GM08714 (cell line): ENCODE measurements around the gene PAX4.

Source experiments
- H3K4me3 ChIP-seq: fragments of 200-500 bp; sonication (Bioruptor generic); 2 replicates; pipeline ENCODE4 v1.5.1; 2014; ENCODE audit warnings: mild to moderate bottlenecking, low read length, inconsistent platforms
- ZNF274 ChIP-seq: IDR thresholded peaks from 2 replicates; pipeline ENCODE4 v1.6.1; 2012; ENCODE audit warnings: mild to moderate bottlenecking, low read depth, low read length

Gene PAX4

GRCh38 chr7:127648986-127649385 lies 31.0 kb upstream of the PAX4 start:
- no peak for TF ChIP-seq ZNF274
- no peak overlapping the region for H3K4me3 ChIP-seq

GRCh38 chr7:127647636-127648035 lies 29.7 kb upstream of the PAX4 start:
- no peak overlapping the region for H3K4me3 ChIP-seq
- no peak for TF ChIP-seq ZNF274

GRCh38 chr7:127644484-127644883 lies 26.5 kb upstream of the PAX4 start:
- H3K4me3 ChIP-seq: no peak overlapping the region
- no peak for TF ChIP-seq ZNF274

- H3K4me3 ChIP-seq: no peak overlapping the region
Measured at GRCh38 chr7:127638197-127638596, 20.3 kb upstream of the PAX4 start.

GRCh38 chr7:127635659-127636285 lies 17.8 kb upstream of the PAX4 start:
- H3K4me3 ChIP-seq: no peak overlapping the region
- no peak for TF ChIP-seq ZNF274

More at GRCh38 chr7:127638197-127638596, 20.3 kb upstream of the PAX4 start:
- no peak for TF ChIP-seq ZNF274

- TF ChIP-seq ZNF274: no peak
- H3K4me3 ChIP-seq: no peak overlapping the region
Measured at GRCh38 chr7:127632276-127632910, 14.5 kb upstream of the PAX4 start.

- no peak overlapping the region for H3K4me3 ChIP-seq
- TF ChIP-seq ZNF274: no peak
Measured at GRCh38 chr7:127629268-127629854, 11.4 kb upstream of the PAX4 start.

GRCh38 chr7:127628445-127628844 lies 10.5 kb upstream of the PAX4 start:
- TF ChIP-seq ZNF274: no peak
- H3K4me3 ChIP-seq: no peak overlapping the region

GRCh38 chr7:127625331-127625730 lies 7.4 kb upstream of the PAX4 start:
- no peak for TF ChIP-seq ZNF274
- no peak overlapping the region for H3K4me3 ChIP-seq

GRCh38 chr7:127620406-127621233 lies 2.7 kb upstream of the PAX4 start:
- TF ChIP-seq ZNF274: no peak
- H3K4me3 ChIP-seq: no peak overlapping the region

GRCh38 chr7:127619681-127620405 lies 1.9 kb upstream of the PAX4 start:
- no peak overlapping the region for H3K4me3 ChIP-seq
- TF ChIP-seq ZNF274: no peak

GRCh38 chr7:127618775-127619174 lies 833 bp upstream of the PAX4 start:
- H3K4me3 ChIP-seq: no peak overlapping the region
- TF ChIP-seq ZNF274: no peak

GRCh38 chr7:127616724-127617123 lies 1.2 kb downstream of the PAX4 start:
- TF ChIP-seq ZNF274: no peak
- H3K4me3 ChIP-seq: no peak overlapping the region

- TF ChIP-seq ZNF274: no peak
- no peak overlapping the region for H3K4me3 ChIP-seq
Measured at GRCh38 chr7:127612263-127612662, 5.7 kb downstream of the PAX4 start.

GRCh38 chr7:127609297-127609696 lies 8.6 kb downstream of the PAX4 start:
- TF ChIP-seq ZNF274: no peak
- H3K4me3 ChIP-seq: no peak overlapping the region
